ENCODE results near the gene CEBPZOS.
"Not testable (repeated sequence)": the region's sequence is repeated elsewhere in the genome, so short reads cannot be mapped to it uniquely, and the experiment has no call there.

The CEBPZOS gene

GRCh38 chr2:37205689-37206341 lies 9.5 kb downstream of the CEBPZOS start:
- H3K27ac ChIP-seq = no peak overlapping the region

GRCh38 chr2:37206760-37207159 lies 10.5 kb downstream of the CEBPZOS start:
- H3K27ac ChIP-seq = not testable (repeated sequence)

More at GRCh38 chr2:37205689-37206341, 9.5 kb downstream of the CEBPZOS start:
- TF ChIP-seq CTCF (IDR thresholded peaks at IDR 0.05) (no peak), ZFX (IDR thresholded peaks at IDR 0.05; ENCODE audit: borderline replicate concordance) (no peak)

GRCh38 chr2:37211212-37211611 lies 14.9 kb downstream of the CEBPZOS start:
- TF ChIP-seq ZFX (IDR thresholded peaks at IDR 0.05; ENCODE audit: borderline replicate concordance) = no peak
- TF ChIP-seq CTCF (IDR thresholded peaks at IDR 0.05) = no peak
- H3K27ac ChIP-seq = no peak overlapping the region

GRCh38 chr2:37211939-37212338 lies 15.6 kb downstream of the CEBPZOS start:
- TF ChIP-seq ZFX (IDR thresholded peaks at IDR 0.05; ENCODE audit: borderline replicate concordance) = no peak
- TF ChIP-seq CTCF (IDR thresholded peaks at IDR 0.05) = no peak
- no peak overlapping the region for H3K27ac ChIP-seq

GRCh38 chr2:37215250-37215649 lies 19.0 kb downstream of the CEBPZOS start:
- peak overlapping the region; percentile 23 for H3K27ac ChIP-seq
- TF ChIP-seq CTCF (IDR thresholded peaks at IDR 0.05) = no peak
- no peak for TF ChIP-seq ZFX (IDR thresholded peaks at IDR 0.05; ENCODE audit: borderline replicate concordance)

- H3K27ac ChIP-seq = no peak overlapping the region
- no peak for TF ChIP-seq CTCF (IDR thresholded peaks at IDR 0.05)
- no peak for TF ChIP-seq ZFX (IDR thresholded peaks at IDR 0.05; ENCODE audit: borderline replicate concordance)
Measured at GRCh38 chr2:37219046-37219445, 22.8 kb downstream of the CEBPZOS start.

- no peak overlapping the region for H3K27ac ChIP-seq
- no peak for TF ChIP-seq CTCF (IDR thresholded peaks at IDR 0.05)
- no peak for TF ChIP-seq ZFX (IDR thresholded peaks at IDR 0.05; ENCODE audit: borderline replicate concordance)
Measured at GRCh38 chr2:37223131-37223530, 26.8 kb downstream of the CEBPZOS start.

- TF ChIP-seq ZFX (IDR thresholded peaks at IDR 0.05; ENCODE audit: borderline replicate concordance) (no peak), CTCF (IDR thresholded peaks at IDR 0.05) (no peak)
- H3K27ac ChIP-seq = no peak overlapping the region
Measured at GRCh38 chr2:37224063-37224462, 27.8 kb downstream of the CEBPZOS start.

GRCh38 chr2:37225129-37225528 lies 28.8 kb downstream of the CEBPZOS start:
- H3K27ac ChIP-seq = not testable (repeated sequence)

All from 22Rv1 (cell line).